UCSD-AML1 (cell line): ENCODE measurements around the gene GOSR2.

Source experiments
- DNase-seq: peaks from one replicate; lab custom pipeline; 2025; ENCODE audit not compliant: unreplicated experiment; lab: John Stamatoyannopoulos, UW

Gene GOSR2

GRCh38 chr17:46922804-46923635, at the start of gene GOSR2:
TSS of gene GOSR2 (plus strand) at chr17:46923160. CDS start at chr17:46923193, 33 bp downstream.
- peak; percentile 93 for DNase-seq

GRCh38 chr17:46873941-46874645, 48.9 kb upstream of the GOSR2 start:
- no peak for DNase-seq

GRCh38 chr17:46874906-46875305, 48.1 kb upstream of the GOSR2 start:
- peak; percentile 57 for DNase-seq

- no peak for DNase-seq
Observed at GRCh38 chr17:46875849-46876352, 47.1 kb upstream of the GOSR2 start.

GRCh38 chr17:46876353-46876887, 46.5 kb upstream of the GOSR2 start:
- DNase-seq: no peak

GRCh38 chr17:46876926-46877325, 46.0 kb upstream of the GOSR2 start:
- DNase-seq: no peak

GRCh38 chr17:46877466-46877865, 45.5 kb upstream of the GOSR2 start:
- no peak for DNase-seq

- peak; percentile 52 for DNase-seq
Observed at GRCh38 chr17:46878055-46878454, 44.9 kb upstream of the GOSR2 start.

- DNase-seq: no peak
Observed at GRCh38 chr17:46879101-46879500, 43.9 kb upstream of the GOSR2 start.

GRCh38 chr17:46881015-46881414, 41.9 kb upstream of the GOSR2 start:
- DNase-seq: no peak

- DNase-seq: no peak
Observed at GRCh38 chr17:46882666-46883065, 40.3 kb upstream of the GOSR2 start.

GRCh38 chr17:46883871-46884520, 39.0 kb upstream of the GOSR2 start:
- DNase-seq: no peak

GRCh38 chr17:46884552-46884951, 38.4 kb upstream of the GOSR2 start:
- DNase-seq: no peak

- DNase-seq: no peak
Observed at GRCh38 chr17:46885415-46886309, 37.3 kb upstream of the GOSR2 start.

GRCh38 chr17:46886310-46886663, 36.7 kb upstream of the GOSR2 start:
- no peak for DNase-seq

GRCh38 chr17:46887717-46888116, 35.2 kb upstream of the GOSR2 start:
- DNase-seq: no peak

GRCh38 chr17:46888727-46889126, 34.2 kb upstream of the GOSR2 start:
- no peak for DNase-seq

GRCh38 chr17:46889519-46889918, 33.4 kb upstream of the GOSR2 start:
- DNase-seq: no peak

- DNase-seq: no peak
Observed at GRCh38 chr17:46889992-46890564, 32.9 kb upstream of the GOSR2 start.

GRCh38 chr17:46890638-46891037, 32.3 kb upstream of the GOSR2 start:
- peak; percentile 48 for DNase-seq
